ENCODE results near the gene FANCD2.
"Not testable (repeated sequence)": the region's sequence is repeated elsewhere in the genome, so short reads cannot be mapped to it uniquely, and the experiment has no call there.

The FANCD2 gene

DNA sequence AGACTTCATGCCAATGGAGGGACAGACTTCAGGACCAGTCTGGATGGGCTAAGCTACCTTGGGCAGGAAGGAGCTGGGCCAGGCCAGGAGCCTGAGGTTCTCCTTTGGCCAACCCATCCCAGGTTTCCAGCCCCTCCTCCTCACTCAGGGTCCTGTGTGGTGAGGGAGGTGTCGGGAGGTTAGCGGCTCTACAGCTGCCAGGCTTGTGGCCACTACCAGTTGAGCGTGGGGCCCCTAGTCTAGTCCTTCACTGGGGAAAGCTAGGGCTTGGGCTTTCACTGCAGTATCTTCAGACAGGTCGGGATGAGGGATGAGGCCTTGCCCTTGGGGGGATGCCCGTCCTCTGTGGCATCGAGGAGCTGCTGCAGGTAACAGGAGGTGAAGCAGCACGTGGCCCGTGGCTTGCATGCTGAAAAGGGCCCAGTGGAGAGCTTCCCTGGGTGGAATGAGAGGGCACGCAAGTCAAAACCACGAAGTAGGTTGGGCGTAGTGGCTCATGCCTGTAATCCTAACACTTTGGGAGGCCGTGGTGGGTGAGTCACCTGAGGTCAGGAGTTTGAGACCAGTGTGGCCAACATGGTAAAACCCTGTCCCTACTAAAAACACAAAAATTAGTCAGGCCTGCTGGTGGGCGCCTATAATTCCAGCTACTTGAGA lies 8.5 kb upstream of the FANCD2 start:
- no peak for DNase-seq

DNA sequence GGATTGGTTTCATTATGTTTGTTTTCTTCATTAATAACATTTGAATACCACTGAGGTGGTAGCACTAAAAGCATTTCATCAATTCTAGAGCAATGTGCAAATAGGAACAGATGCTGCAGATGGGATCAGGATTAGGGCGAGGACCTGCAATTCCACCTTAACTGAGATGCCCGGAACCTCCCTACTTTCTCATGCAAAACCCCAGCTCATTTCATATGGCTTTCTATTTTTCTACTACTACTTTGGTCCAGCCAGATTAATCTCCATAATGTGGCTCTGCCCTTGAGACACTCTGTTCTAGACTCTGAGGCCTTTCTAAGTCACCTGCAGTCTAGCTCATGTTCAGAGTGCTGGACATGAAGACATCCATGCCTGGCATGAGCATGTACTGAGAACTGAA lies 7.4 kb upstream of the FANCD2 start:
- not testable (repeated sequence) for DNase-seq

DNA sequence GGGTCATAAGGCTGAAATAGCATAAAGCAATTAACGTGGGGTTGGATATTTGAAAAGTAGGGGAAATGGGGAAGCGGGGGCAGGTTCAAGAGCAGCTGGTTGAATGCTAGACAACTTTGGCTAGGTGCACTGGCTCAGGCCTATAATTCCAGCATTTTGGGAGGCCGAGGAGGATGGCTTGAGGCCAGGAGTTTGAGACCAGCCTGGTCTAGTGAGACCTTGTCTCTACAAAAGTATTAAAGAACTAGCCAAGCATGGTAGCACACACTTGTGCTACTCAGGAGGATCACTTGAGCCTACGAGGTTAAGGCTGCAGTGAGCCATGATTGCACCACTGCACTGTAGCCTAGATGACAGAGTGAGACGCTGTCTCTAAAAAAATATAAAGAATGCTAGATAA lies 6.9 kb upstream of the FANCD2 start:
- no peak for DNase-seq

DNA sequence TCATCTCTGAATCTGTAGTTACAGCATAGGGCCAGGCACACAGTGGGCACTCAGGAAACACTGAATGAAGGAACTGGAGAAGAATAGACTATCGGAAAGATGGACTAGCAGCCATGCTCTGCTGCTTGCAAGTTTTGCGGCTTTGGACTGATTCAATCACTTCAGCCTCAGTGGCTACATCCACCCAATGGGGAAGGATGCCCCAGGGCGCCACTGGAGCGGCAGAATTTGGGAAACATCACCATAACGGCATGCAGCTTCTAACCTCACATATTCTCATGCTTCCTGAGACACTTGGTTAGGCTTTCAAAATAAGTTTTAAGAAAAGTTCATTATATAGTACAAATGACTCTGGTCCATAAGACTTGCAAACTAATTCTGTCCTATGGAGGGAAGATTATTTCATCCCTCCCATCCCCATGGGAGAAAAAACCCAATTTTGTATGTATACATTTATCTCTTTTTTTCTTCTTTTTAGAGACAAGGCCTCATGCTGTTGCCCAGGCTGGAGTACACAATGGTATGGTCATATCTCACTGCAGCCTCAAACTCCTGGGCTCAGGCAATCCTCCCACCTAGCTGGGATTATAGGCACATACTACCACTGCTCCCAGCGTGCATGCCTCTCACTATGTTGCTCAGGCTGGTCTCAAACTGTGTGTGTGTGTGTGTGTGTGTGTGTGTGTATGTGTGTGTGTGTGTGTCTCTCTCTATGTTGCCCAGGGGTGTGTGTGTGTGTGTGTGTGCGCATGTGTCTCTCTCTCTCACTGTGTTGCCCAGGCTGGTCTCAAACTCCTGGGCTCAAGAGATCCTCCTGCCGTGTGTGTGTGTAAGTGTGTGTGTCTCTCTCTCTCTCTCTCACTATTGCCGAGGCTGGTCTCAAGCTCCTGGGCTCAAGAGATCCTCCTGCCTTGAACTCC lies 4.1 kb upstream of the FANCD2 start:
- no peak for DNase-seq

DNA sequence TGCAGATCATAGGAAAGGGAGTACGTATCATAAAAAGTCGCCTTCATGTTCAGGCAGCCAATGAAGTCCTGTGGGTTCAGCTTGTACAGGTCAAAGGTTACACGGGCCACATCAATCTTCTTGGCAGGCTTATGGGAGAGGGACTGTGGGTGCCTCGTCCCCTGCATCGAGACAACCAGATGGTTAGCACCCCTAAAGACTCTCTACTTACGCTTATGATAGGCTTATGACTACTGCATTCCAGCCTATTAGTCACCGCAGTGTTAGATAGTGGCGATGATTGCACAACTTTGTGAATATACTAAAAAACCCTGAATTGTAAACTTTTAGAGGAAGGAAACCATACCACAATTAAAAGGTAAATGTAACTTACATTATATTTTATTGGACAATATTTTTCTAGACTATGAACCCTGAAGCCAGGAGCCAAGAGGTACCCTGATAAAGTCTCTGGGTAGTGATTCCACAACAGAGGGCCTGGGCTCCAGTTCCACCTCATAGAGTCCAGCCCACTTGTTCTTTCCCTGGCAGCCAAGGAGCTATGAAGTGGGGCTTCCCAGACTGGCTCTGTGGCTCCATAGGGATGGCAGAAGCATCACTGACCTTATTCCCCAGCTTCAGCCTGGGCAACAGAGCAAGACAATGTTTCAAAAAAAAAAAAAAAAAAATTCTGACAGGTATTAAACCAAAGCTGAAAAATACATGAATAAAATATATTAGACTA lies 2.5 kb upstream of the FANCD2 start:
- no peak for DNase-seq

DNA sequence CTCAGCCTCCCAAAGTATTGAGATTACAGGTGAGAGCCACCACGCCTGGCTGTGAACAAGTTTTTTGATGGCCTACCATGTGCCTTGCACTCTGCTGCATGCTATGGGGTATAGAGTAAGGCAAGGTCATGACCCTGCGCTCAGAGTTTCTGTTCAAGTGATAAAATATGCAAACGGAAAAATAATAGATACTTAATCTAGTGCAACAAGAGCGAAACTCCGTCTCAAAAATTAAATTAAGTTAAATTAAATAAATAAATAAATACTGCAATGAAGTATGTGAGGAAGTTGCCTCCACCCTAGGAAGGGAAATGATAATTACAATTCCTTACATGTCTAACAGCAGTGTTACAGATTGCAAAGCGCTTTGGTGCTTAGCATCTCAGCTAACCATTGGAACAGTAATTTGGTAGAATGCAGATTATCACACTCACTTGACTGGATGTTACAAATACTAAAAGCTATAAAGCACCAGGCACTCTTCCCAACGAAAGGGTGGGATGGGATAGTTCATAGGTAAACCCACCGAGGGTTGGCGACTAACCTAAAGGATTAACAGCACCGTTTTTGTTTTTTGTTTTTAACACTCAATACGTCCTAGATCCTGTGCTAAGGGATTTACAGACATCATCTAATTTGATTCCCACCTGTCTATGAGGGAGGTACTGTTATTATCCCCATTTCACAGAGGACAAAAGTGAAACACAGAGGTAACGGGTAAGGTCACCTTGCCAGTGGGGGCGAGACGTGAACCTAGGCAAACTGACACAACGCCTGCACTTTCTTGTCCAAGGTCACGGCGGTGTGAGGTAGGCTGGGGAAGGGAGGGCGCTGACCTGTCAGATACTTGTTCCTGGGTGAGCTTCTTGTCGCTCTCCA lies 793 bp upstream of the FANCD2 start:
- no peak for DNase-seq

DNA sequence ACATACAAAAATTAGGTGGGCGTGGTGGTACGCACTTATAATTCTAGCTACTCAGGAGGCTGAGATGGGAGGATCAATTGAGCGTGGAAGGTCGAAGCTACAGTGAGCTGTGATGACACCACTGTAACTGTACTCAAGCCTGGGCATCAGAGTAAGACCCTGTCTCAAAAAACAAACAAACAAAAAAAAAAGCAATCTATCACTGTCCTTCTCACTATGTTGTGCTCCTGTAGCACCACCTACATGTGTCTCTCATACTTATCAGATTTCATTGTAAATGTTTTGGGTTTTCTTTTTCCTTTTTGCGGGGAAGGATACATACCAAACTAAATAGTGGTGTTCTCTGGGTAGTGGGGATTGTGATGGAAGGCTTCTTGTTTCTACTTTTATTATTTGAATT lies 14.8 kb downstream of the FANCD2 start:
- no peak for DNase-seq

DNA sequence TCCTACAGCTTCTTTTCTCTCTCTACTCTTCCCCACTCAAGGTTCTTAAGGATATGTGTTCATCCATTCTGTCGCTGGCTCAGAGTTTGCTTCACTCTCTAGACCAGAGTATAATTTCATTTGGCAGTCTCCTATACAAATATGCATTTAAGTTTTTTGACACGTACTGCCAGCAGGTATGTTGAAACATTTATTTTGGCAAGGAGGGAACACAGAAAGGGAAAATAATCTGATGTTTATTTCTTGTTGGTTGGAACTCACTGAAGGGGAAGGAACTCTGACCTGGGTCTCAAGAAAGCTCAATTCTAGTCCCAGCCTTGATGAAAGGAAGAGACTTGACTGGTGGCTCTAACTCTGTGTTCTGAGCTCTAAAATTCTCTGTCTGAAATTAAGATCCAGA lies 21.6 kb downstream of the FANCD2 start:
- no peak for DNase-seq

DNA sequence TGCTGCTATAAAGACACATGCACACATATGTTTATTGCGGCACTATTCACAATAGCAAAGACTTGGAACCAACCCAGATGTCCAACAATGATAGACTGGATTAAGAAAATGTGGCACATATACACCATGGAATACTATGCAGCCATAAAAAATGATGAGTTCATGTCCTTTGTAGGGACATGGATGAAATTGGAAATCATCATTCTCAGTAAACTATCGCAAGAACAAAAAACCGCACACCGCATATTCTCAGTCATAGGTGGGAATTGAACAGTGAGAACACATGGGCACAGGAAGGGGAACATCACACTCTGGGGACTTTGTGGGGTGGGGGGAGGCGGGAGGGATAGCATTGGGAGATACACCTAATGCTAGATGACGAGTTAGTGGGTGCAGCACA lies 26.8 kb downstream of the FANCD2 start:
- not testable (repeated sequence) for DNase-seq

DNA sequence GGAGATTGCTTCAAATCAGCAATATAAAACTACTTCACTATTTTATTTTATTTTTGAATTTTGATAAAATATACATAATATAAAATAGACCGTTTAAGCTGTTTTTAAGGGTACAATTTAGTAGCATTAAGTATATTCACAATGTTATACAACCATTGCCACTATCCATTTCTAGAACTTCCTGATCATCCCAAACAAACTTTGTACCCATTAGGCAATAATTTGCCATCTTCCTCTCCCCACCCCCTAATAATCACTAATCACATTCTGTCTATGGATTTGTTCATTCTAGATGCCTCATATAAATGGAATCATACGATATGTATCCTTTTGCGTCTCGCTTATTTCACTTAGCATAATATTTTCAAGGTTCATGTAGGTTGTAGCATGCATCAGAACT lies 28.9 kb downstream of the FANCD2 start:
- DNase-seq = no peak

DNA sequence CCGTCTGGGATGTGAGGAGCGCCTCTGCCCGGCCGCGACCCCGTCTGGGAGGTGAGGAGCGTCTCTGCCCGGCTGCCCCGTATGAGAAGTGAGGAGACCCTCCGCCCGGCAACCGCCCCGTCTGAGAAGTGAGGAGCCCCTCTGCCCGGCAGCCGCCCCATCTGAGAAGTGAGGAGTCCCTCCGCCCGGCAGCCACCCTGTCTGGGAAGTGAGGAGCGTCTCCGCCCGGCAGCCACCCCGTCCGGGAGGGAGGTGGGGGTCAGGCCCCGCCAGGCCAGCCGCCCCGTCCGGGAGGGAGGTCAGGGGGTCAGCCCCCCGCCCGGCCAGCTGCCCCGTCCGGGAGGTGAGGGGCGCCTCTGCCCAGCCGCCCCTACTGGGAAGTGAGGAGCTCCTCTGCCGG lies 43.8 kb downstream of the FANCD2 start:
- DNase-seq = not testable (repeated sequence)

DNA sequence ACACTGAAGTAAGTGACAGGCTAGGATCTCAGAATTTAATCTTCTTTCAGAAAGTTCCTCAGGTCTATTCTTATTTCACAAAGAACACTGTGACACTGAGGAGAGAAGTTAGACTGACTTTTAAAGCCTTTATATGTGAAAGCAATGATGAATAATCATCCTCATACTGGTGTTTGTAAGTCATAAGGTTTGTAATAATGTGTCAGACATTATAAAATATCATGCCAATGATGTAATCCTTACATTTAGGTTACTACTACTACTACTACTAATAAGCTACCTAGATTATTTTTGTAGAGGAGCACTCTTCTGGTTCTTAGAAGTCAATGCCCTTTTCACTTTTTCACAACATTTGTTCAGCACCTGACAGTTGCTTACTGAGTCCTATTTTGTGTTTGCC lies 48.4 kb downstream of the FANCD2 start:
- no peak for DNase-seq

DNA sequence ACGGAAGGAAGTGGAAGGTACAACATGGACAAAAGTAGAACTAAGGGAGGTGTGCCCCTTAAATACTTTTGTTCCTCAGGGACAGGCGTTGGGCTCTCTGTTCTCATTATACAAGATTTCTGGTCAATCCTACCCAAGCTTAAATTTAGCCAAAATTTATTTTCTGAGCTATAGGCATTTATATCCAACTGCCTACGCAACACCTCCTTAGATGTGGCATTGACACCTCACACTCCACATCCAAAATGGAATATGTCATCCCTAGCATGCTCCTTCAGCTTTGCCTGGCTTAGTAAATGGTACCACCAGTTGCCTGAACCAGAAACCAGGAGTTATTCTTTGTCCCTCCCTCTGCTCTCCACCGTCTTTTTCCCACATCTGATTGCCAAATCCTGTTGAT lies 55.6 kb downstream of the FANCD2 start:
- no peak for DNase-seq

DNA sequence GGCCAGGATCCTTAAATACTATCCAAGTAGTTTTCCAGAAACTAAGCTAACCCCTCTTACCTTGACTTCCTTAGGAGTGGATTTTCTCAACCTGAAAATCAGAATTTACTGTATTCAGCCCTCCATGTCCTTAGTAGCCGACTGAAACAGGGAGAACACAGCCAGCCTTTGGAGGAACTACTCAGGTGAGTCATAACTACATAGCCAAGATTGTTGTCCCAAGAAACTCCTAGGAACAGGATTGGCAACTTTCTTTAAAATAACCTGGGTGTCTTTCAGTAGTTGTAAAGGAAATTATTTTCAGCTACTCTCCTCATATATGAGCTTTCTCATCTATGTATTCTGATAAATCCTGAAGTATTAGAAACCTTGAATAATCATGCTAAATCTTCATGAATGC lies 59.5 kb downstream of the FANCD2 start:
- DNase-seq = no peak

DNA sequence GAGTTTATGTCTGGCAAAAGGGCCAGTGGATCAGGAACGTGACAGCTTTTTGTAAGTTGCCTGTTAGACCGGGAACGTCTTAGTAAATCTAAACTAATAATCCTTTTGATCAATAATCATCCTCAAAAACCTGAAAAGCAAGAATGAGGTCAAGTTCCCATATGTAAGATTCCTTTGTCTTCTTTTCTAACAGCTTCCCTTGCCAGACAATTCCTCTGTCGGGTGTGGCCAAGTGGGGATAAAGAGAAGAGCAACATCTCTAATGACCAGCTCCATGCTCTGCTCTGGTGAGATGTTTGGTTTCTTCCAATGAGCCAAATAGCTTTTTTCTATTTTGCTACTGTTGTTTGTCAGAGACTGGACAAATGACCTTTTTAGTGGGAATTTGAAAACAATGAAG lies 62.0 kb downstream of the FANCD2 start:
- no peak for DNase-seq

DNA sequence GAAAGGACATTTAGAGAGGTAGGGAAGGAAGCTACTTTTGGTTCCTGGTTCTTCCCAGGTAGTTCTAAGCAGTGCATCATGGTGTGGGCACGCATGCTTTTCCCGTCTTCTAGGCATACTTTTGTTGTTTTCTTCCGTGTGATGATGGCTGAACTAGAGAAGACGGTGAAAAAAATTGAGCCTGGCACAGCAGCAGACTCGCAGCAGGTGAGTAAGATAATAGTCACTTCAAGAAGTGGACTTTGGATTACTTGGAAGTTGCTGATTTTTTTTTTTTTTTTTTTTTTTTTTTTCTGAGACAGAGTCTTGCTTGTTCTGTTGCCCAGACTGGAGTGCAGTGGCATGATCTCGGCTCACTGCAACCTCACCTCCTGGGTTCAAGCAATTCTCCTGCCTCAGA lies 63.9 kb downstream of the FANCD2 start:
- DNase-seq = no peak

DNA sequence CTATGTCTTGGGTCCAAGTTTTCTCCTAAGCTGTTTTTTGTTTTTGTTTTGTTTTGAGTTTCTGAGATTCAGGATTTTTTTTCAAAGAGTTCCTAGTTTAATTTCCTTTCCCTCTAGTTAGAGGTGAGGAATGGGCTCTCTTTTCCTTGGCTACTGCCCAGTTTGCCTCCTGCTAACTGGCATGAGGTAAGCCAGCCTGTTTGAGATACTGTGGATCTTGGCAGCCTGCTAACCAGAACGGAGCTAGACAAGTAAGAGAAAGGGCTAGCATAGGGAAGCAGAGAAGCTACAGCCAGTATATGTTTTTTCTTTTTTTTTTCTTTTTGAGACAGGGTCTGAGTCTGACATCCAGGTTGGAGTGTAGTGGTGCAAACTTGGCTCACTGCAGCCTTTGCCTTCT lies 64.5 kb downstream of the FANCD2 start:
- not testable (repeated sequence) for DNase-seq

DNA sequence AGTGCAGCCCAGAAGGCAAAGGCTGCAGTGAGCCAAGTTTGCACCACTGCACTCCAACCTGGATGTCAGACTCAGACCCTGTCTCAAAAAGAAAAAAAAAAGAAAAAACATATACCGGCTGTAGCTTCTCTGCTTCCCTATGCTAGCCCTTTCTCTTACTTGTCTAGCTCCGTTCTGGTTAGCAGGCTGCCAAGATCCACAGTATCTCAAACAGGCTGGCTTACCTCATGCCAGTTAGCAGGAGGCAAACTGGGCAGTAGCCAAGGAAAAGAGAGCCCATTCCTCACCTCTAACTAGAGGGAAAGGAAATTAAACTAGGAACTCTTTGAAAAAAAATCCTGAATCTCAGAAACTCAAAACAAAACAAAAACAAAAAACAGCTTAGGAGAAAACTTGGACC lies 65.2 kb downstream of the FANCD2 start:
- DNase-seq = not testable (repeated sequence)

DNA sequence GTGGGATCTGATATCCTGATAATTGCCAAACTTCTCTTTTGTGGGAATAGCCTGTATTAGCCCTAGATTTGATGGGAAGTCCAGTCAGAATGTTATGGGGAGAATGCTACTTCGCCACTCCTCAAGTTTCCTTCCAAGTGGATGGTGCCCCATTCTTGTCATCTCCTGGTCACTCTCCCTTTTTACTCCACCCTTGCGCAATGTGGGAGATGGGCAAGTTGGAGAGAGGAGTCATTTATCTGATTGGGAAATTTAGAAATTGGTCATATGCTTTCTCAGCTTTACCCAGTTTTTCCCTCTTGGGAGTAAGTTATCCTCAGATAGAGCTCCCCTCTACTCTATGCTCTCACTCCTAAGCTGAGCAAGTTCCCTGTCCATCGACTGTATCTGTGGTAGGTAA lies 67.4 kb downstream of the FANCD2 start:
- DNase-seq = no peak

DNA sequence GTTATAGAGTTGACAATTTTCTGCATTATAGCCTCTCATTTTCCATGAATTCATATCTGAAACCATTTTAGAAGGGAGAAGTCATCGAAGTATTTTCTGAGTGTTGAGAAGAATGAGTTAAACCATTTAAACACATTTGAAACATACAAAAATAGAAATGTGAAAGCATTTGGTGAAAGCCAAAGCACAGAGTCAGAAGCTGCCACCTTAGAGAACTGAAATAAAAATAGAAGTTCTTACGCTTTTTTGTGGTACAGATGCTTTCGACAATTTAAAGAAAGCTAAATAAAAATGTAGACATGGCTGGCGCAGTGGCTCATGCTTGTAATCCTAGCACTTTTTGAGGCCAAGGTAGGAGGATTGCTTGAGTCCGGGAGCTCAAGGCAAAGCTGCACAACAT lies 72.8 kb downstream of the FANCD2 start:
- DNase-seq = no peak

DNA sequence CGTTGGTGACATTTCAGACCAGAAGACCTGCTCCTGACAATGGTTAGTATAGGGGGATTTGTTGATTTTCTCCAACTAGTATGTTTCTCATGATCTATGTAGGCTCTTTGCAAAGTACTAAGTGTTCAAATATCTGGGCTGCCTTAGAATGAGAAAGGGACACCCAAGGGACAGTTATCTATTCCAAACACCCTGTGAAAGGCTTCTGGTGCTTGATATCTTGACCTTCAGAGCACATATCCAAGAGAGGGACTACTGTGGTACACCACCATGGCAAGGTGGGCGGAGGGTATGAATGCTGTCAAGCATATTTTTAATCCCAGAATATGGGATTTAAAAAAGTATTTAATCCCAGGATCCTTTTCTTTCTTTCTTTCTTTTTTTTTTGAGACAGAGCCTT lies 80.7 kb downstream of the FANCD2 start:
- DNase-seq = no peak

DNA sequence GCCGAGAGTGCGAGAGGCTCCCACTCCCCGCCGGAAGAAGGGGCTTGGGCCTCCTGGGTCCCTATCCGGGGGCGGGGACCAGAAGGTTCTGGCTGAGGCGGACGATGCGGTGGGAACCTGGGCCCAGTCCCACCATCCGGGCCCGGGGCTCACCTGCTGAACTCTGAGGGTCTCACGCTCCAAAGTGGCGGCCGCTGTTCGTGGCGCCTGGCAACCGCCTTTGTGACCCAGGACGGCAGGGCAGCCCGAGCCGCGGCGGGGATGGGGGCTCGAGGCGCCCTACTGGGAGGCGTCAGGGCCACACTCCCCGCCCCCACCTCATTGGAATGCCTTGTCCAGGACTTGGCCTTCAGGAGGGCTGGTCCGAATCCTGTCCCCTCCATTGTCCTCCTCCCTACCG lies 81.9 kb downstream of the FANCD2 start, which contains the start of gene FANCD2OS:
TSS of gene FANCD2OS (minus strand) at position 165 of the 400 bp plus-strand sequence. CDS start 3,481 bp downstream, outside the sequence.
- no peak for DNase-seq

All from NCI-H1930 (cell line).